WTC11 (cell line): ENCODE data around the gene NOP9.

Experiments used
- ATF1 ChIP-seq: sonication (generic); formaldehyde crosslinking; IDR thresholded peaks from 2 replicates; pipeline ENCODE4 v1.8.1; 2023; ENCODE audit warnings: mild to moderate bottlenecking, moderate library complexity, missing genetic modification reagents
- ATF2 ChIP-seq: sonication (generic); formaldehyde crosslinking; IDR thresholded peaks from 2 replicates; pipeline ENCODE4 v1.8.1; 2022; ENCODE audit warnings: low read depth, missing genetic modification reagents, borderline replicate concordance
- CDX4 ChIP-seq: fragments of 250-450 bp; sonication (Bioruptor Pico); IDR thresholded peaks from 2 replicates; pipeline ENCODE4 v1.9.0; 2021; ENCODE audit warnings: moderate library complexity, mild to moderate bottlenecking, inconsistent platforms, borderline replicate concordance
- CREB1 ChIP-seq: sonication (generic); formaldehyde crosslinking; IDR thresholded peaks from 2 replicates; pipeline ENCODE4 v1.8.0; 2023; ENCODE audit warnings: mild to moderate bottlenecking, missing genetic modification reagents
- CTCF ChIP-seq: fragments of 200-600 bp; IDR thresholded peaks from 2 replicates; pipeline ENCODE4 v1.8.0; 2022; ENCODE audit warnings: antibody characterized with exemption
- E2F1 ChIP-seq: sonication (generic); formaldehyde crosslinking; IDR thresholded peaks from 2 replicates; pipeline ENCODE4 v1.8.0; 2022; ENCODE audit warnings: mild to moderate bottlenecking, missing genetic modification reagents
- ETV6 ChIP-seq: sonication (generic); formaldehyde crosslinking; IDR thresholded peaks from 2 replicates; pipeline ENCODE4 v1.8.1; 2022; ENCODE audit warnings: mild to moderate bottlenecking, missing genetic modification reagents
- GRHL2 ChIP-seq: fragments of 250-450 bp; sonication (Bioruptor Pico); IDR thresholded peaks from 2 replicates; pipeline ENCODE4 v1.8.0; 2022; ENCODE audit warnings: mild to moderate bottlenecking, moderate library complexity; ENCODE audit not compliant: insufficient replicate concordance, severe bottlenecking
- NR2C2 ChIP-seq: sonication (generic); formaldehyde crosslinking; IDR thresholded peaks from 2 replicates; pipeline ENCODE4 v1.8.0; 2022; ENCODE audit warnings: mild to moderate bottlenecking, missing genetic modification reagents
- PRRX2 ChIP-seq: fragments of 250-450 bp; sonication (Bioruptor Pico); IDR thresholded peaks from 2 replicates; pipeline ENCODE4 v1.8.0; 2021; ENCODE audit warnings: mild to moderate bottlenecking
- SMAD3 ChIP-seq: sonication (generic); formaldehyde crosslinking; IDR thresholded peaks from 2 replicates; pipeline ENCODE4 v1.8.0; 2022; ENCODE audit warnings: missing genetic modification reagents, mild to moderate bottlenecking, borderline replicate concordance
- TEAD4 ChIP-seq: sonication (generic); formaldehyde crosslinking; IDR thresholded peaks from 2 replicates; pipeline ENCODE4 v1.8.0; 2022; ENCODE audit warnings: mild to moderate bottlenecking, missing genetic modification reagents
- USF2 ChIP-seq: sonication (generic); formaldehyde crosslinking; IDR thresholded peaks from 2 replicates; pipeline ENCODE4 v1.8.1; 2023; ENCODE audit warnings: mild to moderate bottlenecking, missing genetic modification reagents, moderate library complexity

GRCh38 chr14:24351517-24351916, 51.9 kb downstream of the NOP9 start:
- no peak for TF ChIP-seq CREB1
- TF ChIP-seq CTCF: no peak
- TF ChIP-seq E2F1 (CRISPR knock-in tag): no peak
- no peak for TF ChIP-seq ATF2 (CRISPR knock-in tag)
- no peak for TF ChIP-seq ETV6 (CRISPR knock-in tag)
- no peak for TF ChIP-seq SMAD3 (CRISPR knock-in tag)
- TF ChIP-seq GRHL2 (CRISPR knock-in tag): no peak
- no peak for TF ChIP-seq USF2 (CRISPR knock-in tag)
- TF ChIP-seq NR2C2 (CRISPR knock-in tag): no peak
- TF ChIP-seq CDX4 (CRISPR knock-in tag): no peak
- TF ChIP-seq ATF1 (CRISPR knock-in tag): no peak
- TF ChIP-seq TEAD4 (CRISPR knock-in tag): no peak
- TF ChIP-seq PRRX2: no peak
